GM12874 (cell line): ENCODE data around the gene DNAH10.

ENCODE experiments used
- TF ChIP-seq, protein P1 (sequence below): IDR thresholded peaks from 2 replicates; pipeline ENCODE4 v1.5.1; 2011; ENCODE audit warnings: low read depth, mild to moderate bottlenecking, control low read depth, low read length, moderate library complexity; ENCODE audit not compliant: insufficient read depth

DNAH10 gene

DNA sequence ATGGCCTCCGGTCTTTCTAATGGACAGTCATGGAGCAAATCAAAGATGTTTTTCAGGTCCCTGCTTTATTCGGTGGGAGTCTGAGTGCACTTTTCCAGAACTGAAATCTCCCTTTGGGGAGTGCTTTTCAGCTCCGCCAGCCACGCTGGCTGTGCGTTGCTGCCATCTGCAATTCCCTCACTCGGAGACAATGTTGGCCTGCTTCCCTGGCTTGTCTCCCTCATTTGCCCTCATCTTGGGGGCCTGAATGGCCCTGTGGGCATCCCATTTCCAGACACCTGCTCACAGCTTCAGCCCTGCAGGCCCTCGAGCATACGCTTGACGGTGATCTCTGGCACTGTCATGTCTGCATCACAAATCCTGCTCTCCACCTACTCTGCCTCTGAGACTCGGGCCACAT, 106.7 kb downstream of the DNAH10 start:
- TF ChIP-seq, protein P1, sequence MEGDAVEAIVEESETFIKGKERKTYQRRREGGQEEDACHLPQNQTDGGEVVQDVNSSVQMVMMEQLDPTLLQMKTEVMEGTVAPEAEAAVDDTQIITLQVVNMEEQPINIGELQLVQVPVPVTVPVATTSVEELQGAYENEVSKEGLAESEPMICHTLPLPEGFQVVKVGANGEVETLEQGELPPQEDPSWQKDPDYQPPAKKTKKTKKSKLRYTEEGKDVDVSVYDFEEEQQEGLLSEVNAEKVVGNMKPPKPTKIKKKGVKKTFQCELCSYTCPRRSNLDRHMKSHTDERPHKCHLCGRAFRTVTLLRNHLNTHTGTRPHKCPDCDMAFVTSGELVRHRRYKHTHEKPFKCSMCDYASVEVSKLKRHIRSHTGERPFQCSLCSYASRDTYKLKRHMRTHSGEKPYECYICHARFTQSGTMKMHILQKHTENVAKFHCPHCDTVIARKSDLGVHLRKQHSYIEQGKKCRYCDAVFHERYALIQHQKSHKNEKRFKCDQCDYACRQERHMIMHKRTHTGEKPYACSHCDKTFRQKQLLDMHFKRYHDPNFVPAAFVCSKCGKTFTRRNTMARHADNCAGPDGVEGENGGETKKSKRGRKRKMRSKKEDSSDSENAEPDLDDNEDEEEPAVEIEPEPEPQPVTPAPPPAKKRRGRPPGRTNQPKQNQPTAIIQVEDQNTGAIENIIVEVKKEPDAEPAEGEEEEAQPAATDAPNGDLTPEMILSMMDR = no peak

DNA sequence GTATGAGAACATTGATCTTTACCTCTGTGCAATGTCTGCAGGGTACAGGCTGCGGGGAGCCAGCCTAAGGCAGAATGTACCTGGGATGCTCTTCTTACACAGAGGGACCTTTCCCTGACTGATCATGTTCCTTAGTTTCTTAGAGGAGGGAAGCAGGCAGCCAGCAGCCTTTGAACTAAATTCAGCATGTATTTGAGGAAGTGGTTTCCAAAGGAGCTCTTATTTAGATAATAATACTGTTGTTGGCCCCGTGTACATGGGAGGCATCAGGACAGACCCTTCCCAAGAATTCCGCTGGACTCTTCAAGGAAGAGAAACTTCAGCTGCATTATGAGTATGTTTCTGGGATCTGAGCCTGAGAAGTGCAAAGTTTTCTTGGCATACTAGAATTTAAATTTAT, 111.7 kb downstream of the DNAH10 start:
- TF ChIP-seq, protein P1 = no peak

DNA sequence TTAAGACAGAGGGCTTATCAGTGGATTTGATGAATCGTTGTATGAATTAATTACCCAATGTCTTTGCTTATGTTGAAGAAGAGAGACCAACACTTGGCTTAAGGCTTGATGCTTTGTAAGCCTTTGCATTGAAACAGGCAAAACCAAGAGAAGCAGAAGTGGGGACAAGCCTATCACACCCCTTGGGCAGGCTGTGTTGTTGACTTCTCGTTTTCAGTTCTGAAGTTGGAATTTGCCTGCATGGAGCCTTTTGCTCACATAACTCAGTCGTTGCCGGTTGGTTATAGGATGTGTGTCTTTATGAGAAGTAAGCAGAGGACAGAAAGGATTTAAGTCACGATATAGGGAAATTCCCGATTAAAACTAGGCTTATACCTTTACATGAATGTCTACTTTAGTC, 115.9 kb downstream of the DNAH10 start:
- TF ChIP-seq, protein P1 = no peak

DNA sequence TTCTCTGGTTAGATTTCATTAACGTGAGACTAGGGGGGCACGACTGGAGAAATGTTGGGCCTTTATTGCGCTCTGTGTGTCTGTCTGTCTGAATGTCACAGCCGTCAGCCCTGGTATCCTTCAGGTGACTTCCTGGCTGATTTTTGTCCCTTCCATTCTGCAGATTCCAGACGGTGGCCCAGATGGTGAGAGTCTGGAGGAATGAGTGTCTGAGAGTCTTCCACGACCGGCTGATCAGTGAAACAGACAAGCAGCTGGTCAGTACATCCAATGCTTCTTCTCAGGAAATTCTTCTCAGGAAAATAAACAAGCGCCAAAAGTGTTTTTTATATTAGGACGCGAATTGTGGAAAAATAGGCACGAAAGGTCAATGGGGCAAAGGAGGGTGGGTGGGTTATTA, 117.0 kb downstream of the DNAH10 start:
- TF ChIP-seq, protein P1 = no peak

DNA sequence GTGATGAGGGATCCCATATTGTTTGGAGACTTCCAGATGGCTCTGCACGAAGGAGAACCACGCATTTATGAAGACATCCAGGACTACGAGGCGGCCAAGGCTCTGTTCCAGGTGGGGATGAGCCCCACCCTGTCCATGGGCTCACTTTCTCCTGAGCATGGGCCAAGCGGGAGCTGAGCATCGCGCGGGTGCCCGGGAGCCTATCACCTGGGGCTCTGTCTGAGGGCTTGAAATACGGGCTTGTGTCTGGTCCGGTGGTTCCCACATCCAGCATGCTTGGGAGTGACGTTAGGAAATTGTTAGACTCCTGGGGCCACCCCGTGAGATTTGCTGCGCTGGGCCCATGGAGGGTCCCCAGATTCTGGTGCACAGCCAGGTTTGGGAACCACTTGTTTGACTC, 117.6 kb downstream of the DNAH10 start:
- TF ChIP-seq, protein P1 = no peak

DNA sequence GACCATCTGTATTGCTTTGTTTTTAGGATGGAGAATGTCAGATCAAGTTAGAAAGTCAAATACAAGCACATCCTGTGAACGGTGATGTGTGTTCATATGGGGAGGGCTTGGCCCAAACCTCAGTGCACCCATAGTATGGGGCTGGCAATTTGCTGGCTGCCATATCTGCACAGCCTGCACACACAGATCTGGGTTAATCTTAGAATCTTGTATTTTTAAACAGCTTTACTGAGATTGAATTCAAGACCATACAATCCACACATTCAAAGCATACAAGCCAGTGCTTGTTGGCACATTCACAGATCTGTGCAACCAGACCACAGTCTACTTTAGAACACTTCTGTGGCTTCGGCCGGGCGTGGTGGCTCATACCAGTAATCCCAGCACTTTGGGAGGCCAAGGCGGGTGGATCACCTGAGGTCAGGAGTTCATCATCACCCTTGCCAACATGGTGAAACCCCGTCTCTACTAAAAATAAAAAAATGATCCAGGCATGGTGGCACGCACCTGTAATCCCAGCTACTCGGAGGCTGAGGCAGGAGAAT, 120.1 kb downstream of the DNAH10 start:
- TF ChIP-seq, protein P1 = no peak

DNA sequence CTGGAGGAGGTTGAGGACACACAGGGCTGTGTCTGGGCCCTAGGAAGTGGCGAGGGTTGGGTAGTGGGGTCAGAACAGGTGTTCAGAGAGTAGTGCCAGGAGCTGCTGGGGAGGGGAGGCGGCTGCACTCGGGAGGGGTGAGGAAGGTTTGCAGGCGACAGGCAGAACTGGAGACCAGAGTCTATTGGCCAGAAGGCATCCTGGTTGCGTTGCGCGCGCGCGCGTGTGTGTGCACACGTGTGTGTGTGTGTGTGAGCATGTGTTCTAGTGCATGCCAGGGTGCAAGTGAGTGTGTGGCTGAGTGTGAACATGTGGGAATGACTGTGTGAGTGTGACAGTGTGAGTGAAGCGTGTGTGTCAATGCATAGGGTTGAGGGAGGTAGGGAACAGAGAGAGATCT, 124.2 kb downstream of the DNAH10 start:
- TF ChIP-seq, protein P1 = no peak
